H1 (cell line): ENCODE results near the gene ARHGEF4. TPM values are rescaled to one million over a fixed set of nuclear protein-coding genes. Genes with fewer than 3 reads are reported as not detected.
A peak's percentile ranks its signal among the peaks of the same experiment; 100 is the strongest.

Experiments
- CTCF ChIA-PET: fragments of 300-600 bp; sonication (Branson Sonifier 250); formaldehyde crosslinking; loops from one replicate; lab custom pipeline; 2021; ENCODE audit not compliant: partially characterized antibody; lab: Charles Lee
- POLR2A ChIA-PET: fragments of 300-600 bp; sonication (Branson Sonifier 250); formaldehyde crosslinking; loops from one replicate; lab custom pipeline; 2021; ENCODE audit warnings: inconsistent platforms; ENCODE audit not compliant: partially characterized antibody; lab: Charles Lee
- DNase-seq, 2 experiments: peaks; one replicate each; pipeline versions ENCODE4 v3.0.0 to v3.0.0-alpha.2; 2010 to 2022; ENCODE audit warnings: low spot score in 2 of 2, low read depth in 1 of 2, mixed read lengths in 1 of 2
- FAIRE-seq: peaks from 2 replicates; lab custom pipeline; 2011; peaks lifted over from hg19 to GRCh38; lab: Jason Lieb, UNC
- H2AFZ ChIP-seq: 2 replicates; pipeline ENCODE4 v1.8.1; 2012; ENCODE audit warnings: low read length, inconsistent platforms
- H2AK5ac ChIP-seq: 2 replicates; pipeline ENCODE4 v1.6.1; 2013; ENCODE audit warnings: low read depth, low read length
- H2BK120ac ChIP-seq: replicated peaks from 2 replicates; pipeline ENCODE3; 2013; ENCODE audit warnings: low read depth, low read length, inconsistent platforms
- H2BK12ac ChIP-seq: 2 replicates; pipeline ENCODE4 v1.6.1; 2013; ENCODE audit warnings: low read depth, low read length
- H2BK15ac ChIP-seq: 2 replicates; pipeline ENCODE4 v1.6.1; 2013; ENCODE audit warnings: low read length
- H2BK20ac ChIP-seq: 2 replicates; pipeline ENCODE4 v1.6.1; 2013; ENCODE audit warnings: low read length
- H2BK5ac ChIP-seq: 2 replicates; pipeline ENCODE4 v1.6.1; 2013; ENCODE audit warnings: low read depth, low read length
- H3K14ac ChIP-seq: 2 replicates; pipeline ENCODE4 v1.6.1; 2013; ENCODE audit warnings: inconsistent platforms; ENCODE audit not compliant: insufficient read length
- H3K18ac ChIP-seq: 2 replicates; pipeline ENCODE4 v1.6.1; 2013; ENCODE audit warnings: low read length; ENCODE audit errors: extremely low read depth
- H3K23ac ChIP-seq: 2 replicates; pipeline ENCODE4 v1.6.1; 2013; ENCODE audit warnings: inconsistent platforms; ENCODE audit not compliant: insufficient read length
- H3K23me2 ChIP-seq: 2 replicates; pipeline ENCODE4 v1.6.1; 2013; ENCODE audit warnings: low read depth, low read length
- H3K27ac ChIP-seq: 2 replicates; pipeline ENCODE4 v1.6.1; 2011; ENCODE audit warnings: low read depth, low read length, inconsistent platforms
- H3K27me3 ChIP-seq, 4 experiments: replicated peaks in 1 of 4; 1 replicate in 1 of 4; 2 replicates in 3 of 4; pipeline versions ENCODE4 v1.6.1 to v1.8.1; 2011 to 2013; ENCODE audit warnings: low read length in 3 of 4, mild to moderate bottlenecking in 3 of 4, inconsistent platforms in 2 of 4, mixed read lengths in 2 of 4, moderate library complexity in 1 of 4; ENCODE audit not compliant: control insufficient read depth in 3 of 4, insufficient read depth in 3 of 4; ENCODE audit errors: extremely low read depth in 1 of 4
- H3K36me3 ChIP-seq, 4 experiments: 2 replicates each; pipeline versions ENCODE4 v1.6.1 to v1.8.1; 2011 to 2013; ENCODE audit warnings: mild to moderate bottlenecking in 4 of 4, low read length in 3 of 4, moderate library complexity in 2 of 4, control low read depth in 1 of 4, inconsistent platforms in 1 of 4; ENCODE audit not compliant: insufficient read depth in 4 of 4, control insufficient read depth in 2 of 4
- H3K4ac ChIP-seq: replicated peaks from 2 replicates; pipeline ENCODE3; 2013; ENCODE audit warnings: low read length, low read depth, mixed read lengths, inconsistent platforms; ENCODE audit not compliant: insufficient read length
- H3K4me1 ChIP-seq, 4 experiments: replicated peaks in 1 of 4; 1 replicate in 1 of 4; 2 replicates in 3 of 4; pipeline versions ENCODE4 v1.6.1 to v1.8.1; 2011 to 2013; ENCODE audit warnings: low read length in 3 of 4, inconsistent platforms in 2 of 4, mixed read lengths in 1 of 4; ENCODE audit not compliant: insufficient read depth in 4 of 4, control insufficient read depth in 3 of 4
- H3K4me2 ChIP-seq, 2 experiments: 2 replicates each; pipeline versions ENCODE4 v1.6.1 to v1.8.1; 2011 to 2013; ENCODE audit warnings: low read depth in 2 of 2, low read length in 2 of 2, control low read depth in 1 of 2, inconsistent platforms in 1 of 2, mild to moderate bottlenecking in 1 of 2; ENCODE audit not compliant: insufficient read depth in 1 of 2
- H3K4me3 ChIP-seq, 4 experiments: fragments of 200-600, 300-600 bp in 1 of 4; sonication (generic), shearing (Covaris generic), sonication (Bioruptor Twin) in 1 of 4; 2 replicates each; pipeline versions ENCODE4 v1.5.1 to v1.8.1; 2011 to 2016; ENCODE audit warnings: low read length in 4 of 4, low read depth in 3 of 4, control low read depth in 2 of 4, inconsistent platforms in 2 of 4, mild to moderate bottlenecking in 2 of 4, mixed read lengths in 1 of 4, moderate library complexity in 1 of 4; ENCODE audit not compliant: insufficient read depth in 2 of 4; ENCODE audit errors: extremely low read depth in 1 of 4
- H3K56ac ChIP-seq: replicated peaks from 2 replicates; pipeline ENCODE3; 2013; ENCODE audit warnings: low read depth, mild to moderate bottlenecking, mixed read lengths, low read length, inconsistent platforms; ENCODE audit not compliant: insufficient read length
- H3K79me1 ChIP-seq: 2 replicates; pipeline ENCODE4 v1.6.1; 2013; ENCODE audit warnings: low read depth, low read length, control low read depth
- H3K79me2 ChIP-seq, 2 experiments: 2 replicates each; pipeline versions ENCODE4 v1.6.1 to v1.8.1; 2012 to 2013; ENCODE audit warnings: low read length in 2 of 2, mild to moderate bottlenecking in 2 of 2, inconsistent platforms in 1 of 2; ENCODE audit not compliant: insufficient read depth in 2 of 2, control insufficient read depth in 1 of 2
- H3K9ac ChIP-seq, 4 experiments: replicated peaks in 1 of 4; 1 replicate in 1 of 4; 2 replicates in 3 of 4; pipeline versions ENCODE4 v1.6.1 to v1.8.1; 2011 to 2013; ENCODE audit warnings: low read depth in 3 of 4, low read length in 3 of 4, control low read depth in 2 of 4, mild to moderate bottlenecking in 2 of 4, moderate library complexity in 2 of 4, inconsistent platforms in 1 of 4; ENCODE audit errors: extremely low read depth in 1 of 4
- H3K9me3 ChIP-seq, 2 experiments: 2 replicates each; pipeline versions ENCODE4 v1.6.1 to v1.8.1; 2012 to 2013; ENCODE audit warnings: mild to moderate bottlenecking in 2 of 2, moderate library complexity in 2 of 2, control low read depth in 1 of 2, inconsistent platforms in 1 of 2, low read depth in 1 of 2, low read length in 1 of 2, mixed read lengths in 1 of 2; ENCODE audit not compliant: insufficient read depth in 2 of 2
- H4K20me1 ChIP-seq, 2 experiments: replicated peaks in 1 of 2; 2 replicates each; pipeline versions ENCODE3 to v1.8.1; 2011 to 2013; ENCODE audit warnings: inconsistent platforms in 2 of 2, low read length in 2 of 2, mild to moderate bottlenecking in 1 of 2; ENCODE audit not compliant: insufficient read depth in 2 of 2, control insufficient read depth in 1 of 2
- H4K5ac ChIP-seq: 2 replicates; pipeline ENCODE4 v1.6.1; 2013; ENCODE audit warnings: low read length, low read depth, mixed read lengths, inconsistent platforms; ENCODE audit not compliant: insufficient read length
- H4K8ac ChIP-seq: 2 replicates; pipeline ENCODE4 v1.8.0; 2013; ENCODE audit warnings: mild to moderate bottlenecking, moderate library complexity, low read length, inconsistent platforms; ENCODE audit not compliant: insufficient read depth; ENCODE audit errors: extremely low read depth
- H4K91ac ChIP-seq: replicated peaks from 2 replicates; pipeline ENCODE3; 2013; ENCODE audit warnings: low read length, mixed read lengths, inconsistent platforms; ENCODE audit not compliant: insufficient read length
- BRCA1 ChIP-seq: IDR thresholded peaks from 2 replicates; pipeline ENCODE4 v1.6.1; 2012; ENCODE audit warnings: low read depth, low read length, improper control_type of control experiment
- RAD21 ChIP-seq, 2 experiments: IDR thresholded peaks in 1 of 2; conservative IDR thresholded peaks in 1 of 2; 2 replicates each; pipeline ENCODE4 v1.6.1; 2011; ENCODE audit warnings: low read depth in 2 of 2, low read length in 2 of 2, improper control_type of control experiment in 1 of 2, inconsistent platforms in 1 of 2, mild to moderate bottlenecking in 1 of 2, moderate library complexity in 1 of 2
- WGBS, 2 experiments: shearing (Covaris generic) in 1 of 2; methylation state at CpG; one replicate each; pipeline versions ENCODE4 v1.1.6 to v1.1.7; 2013 to 2015; ENCODE audit warnings: low lambda C conversion rate in 2 of 2, mixed read lengths in 2 of 2, inconsistent platforms in 1 of 2, low coverage in 1 of 2, missing lambda C conversion rate in 1 of 2; ENCODE audit not compliant: insufficient replicate concordance in 2 of 2, insufficient coverage in 1 of 2, insufficient read length in 1 of 2; ENCODE audit errors: extremely low coverage in 1 of 2, missing lambda C conversion rate in 1 of 2; 5-methylcytosine and 5-hydroxymethylcytosine counted together
- polyA plus RNA-seq, 7 experiments: library from polyadenylated mRNA; depleted of rRNA in 3 of 7; stranded (reverse) in 5 of 7; unstranded in 2 of 7; fragments of >200 nt in 5 of 7; fragments of 200-250 nt in 2 of 7; gene quantifications; 1 replicate in 5 of 7; 2 replicates in 1 of 7; 4 replicates in 1 of 7; pipeline versions ENCODE4 v1.2.1 to v1.2.3, GENCODE V29; 2011 to 2013; ENCODE audit warnings: missing spikeins in 2 of 7, mixed read lengths in 2 of 7
- total RNA-seq: library from RNA; stranded (reverse); fragmentation: NEBNext Ultra II Directional; extraction: Animal tissue kit (Norgen Biotek cat#: 25700); gene quantifications from 2 replicates; pipeline ENCODE4 v1.2.1, GENCODE V29; 2021
- TF ChIP-seq, protein P1 (sequence below), 3 experiments: IDR thresholded peaks; 1 replicate in 2 of 3; 2 replicates in 1 of 3; pipeline versions ENCODE4 v1.5.1 to v1.6.1; 2011; ENCODE audit warnings: low read length in 3 of 3, mild to moderate bottlenecking in 3 of 3, inconsistent platforms in 2 of 3, low read depth in 1 of 3, moderate library complexity in 1 of 3; ENCODE audit not compliant: insufficient read depth in 1 of 3; ENCODE audit errors: control extremely low read depth in 1 of 3

Gene ARHGEF4
- total and polyA plus RNA-seq, 2 of the 8 experiments (the other 6 are each of a cell fraction or from before 2014, with no cell fraction given): 10.6 to 14.6 TPM

DNA sequence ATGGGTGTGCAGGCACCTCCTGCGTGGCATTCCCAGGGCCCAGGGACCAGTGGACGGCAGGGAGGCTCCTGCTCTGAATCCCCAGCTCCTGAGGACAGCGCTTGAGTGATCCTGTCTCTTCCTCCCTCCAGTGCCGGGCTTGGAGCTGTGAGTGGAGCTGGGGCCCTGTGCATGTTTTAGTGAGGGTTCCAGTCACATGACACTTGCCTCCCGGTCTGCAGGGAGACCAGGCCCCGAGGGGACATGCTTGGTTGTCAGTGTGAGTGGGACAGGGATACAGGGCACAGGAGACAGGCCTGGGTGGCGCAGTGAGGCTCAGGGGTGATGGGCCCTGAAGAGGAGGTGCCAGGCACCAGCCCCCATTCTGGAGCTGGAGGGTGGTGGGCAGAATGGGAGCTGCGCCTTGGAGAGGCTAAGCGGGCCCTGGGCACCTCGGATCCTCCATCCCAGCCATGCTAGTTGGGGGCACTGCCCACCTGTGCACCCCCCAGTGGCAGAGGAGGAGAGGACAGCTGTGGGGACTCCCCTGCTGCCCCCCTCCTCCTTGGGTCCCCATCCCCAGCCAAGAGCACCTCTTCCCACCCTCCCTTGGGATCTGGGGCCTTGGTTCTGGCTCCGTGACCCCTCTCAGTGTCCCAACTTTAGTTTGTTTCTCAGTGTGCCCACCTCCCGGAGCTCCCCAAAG, 12.0 kb downstream of the ARHGEF4 start:
- no peaks in the 10 kb centered on the region for H3K36me3 ChIP-seq
- H3K14ac ChIP-seq: no peak overlapping the region
- no peak overlapping the region; the same call in 1 of the 2 replicates for H4K8ac ChIP-seq
- CTCF ChIA-PET: interaction anchor here (0.6 to 10.4 kb wide), 8 partner anchors 9 to 55 kb away, joined by 3 to 130 read pairs (median 4); partner anchors contain the start of gene ARHGEF4
- POLR2A ChIA-PET: no interaction called here
- H3K23ac ChIP-seq: no peak overlapping the region
- no peak overlapping the region for H2BK15ac ChIP-seq
- no peak overlapping the region for H2AFZ ChIP-seq
- no peaks in the 10 kb centered on the region for H3K27me3 ChIP-seq
- peaks cover 0 to 2% of the 10 kb centered on the region in 2 experiments for H4K20me1 ChIP-seq
- H2BK5ac ChIP-seq: no peak overlapping the region
- no peak for DNase-seq
- H3K4me2 ChIP-seq: no peak overlapping the region
- no peaks in the 10 kb centered on the region; a peak in 1 of 4 replicates for H3K79me2 ChIP-seq
- H3K4me1 ChIP-seq: peaks cover 0 to 5% (median 2%) of the 10 kb centered on the region in 4 experiments; a peak in 3 of 7 replicates
- no peaks in the 10 kb centered on the region for H3K9me3 ChIP-seq
- no peak overlapping the region for H3K56ac ChIP-seq
- no peaks in the 10 kb centered on the region for H3K23me2 ChIP-seq
- no peak for FAIRE-seq
- H2AK5ac ChIP-seq: no peak overlapping the region
- TF ChIP-seq RAD21 (IDR thresholded peaks at IDR 0.05 in 1 of 2, conservative IDR thresholded peaks at IDR 0.05 in 1 of 2; ENCODE audit: low read depth in 2 of 2, low read length in 2 of 2): peak in 1 of 2 experiments; percentile 29; a peak in 1 of 4 replicates
- no peak for TF ChIP-seq BRCA1
- TF ChIP-seq, protein P1, sequence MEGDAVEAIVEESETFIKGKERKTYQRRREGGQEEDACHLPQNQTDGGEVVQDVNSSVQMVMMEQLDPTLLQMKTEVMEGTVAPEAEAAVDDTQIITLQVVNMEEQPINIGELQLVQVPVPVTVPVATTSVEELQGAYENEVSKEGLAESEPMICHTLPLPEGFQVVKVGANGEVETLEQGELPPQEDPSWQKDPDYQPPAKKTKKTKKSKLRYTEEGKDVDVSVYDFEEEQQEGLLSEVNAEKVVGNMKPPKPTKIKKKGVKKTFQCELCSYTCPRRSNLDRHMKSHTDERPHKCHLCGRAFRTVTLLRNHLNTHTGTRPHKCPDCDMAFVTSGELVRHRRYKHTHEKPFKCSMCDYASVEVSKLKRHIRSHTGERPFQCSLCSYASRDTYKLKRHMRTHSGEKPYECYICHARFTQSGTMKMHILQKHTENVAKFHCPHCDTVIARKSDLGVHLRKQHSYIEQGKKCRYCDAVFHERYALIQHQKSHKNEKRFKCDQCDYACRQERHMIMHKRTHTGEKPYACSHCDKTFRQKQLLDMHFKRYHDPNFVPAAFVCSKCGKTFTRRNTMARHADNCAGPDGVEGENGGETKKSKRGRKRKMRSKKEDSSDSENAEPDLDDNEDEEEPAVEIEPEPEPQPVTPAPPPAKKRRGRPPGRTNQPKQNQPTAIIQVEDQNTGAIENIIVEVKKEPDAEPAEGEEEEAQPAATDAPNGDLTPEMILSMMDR (IDR thresholded peaks at IDR 0.05; ENCODE audit: control extremely low read depth in 1 of 3, insufficient read depth in 1 of 3, low read depth in 1 of 3, low read length in 3 of 3): peak in 1 of 3 experiments; percentile 18; a peak in 1 of 4 replicates
- no peak overlapping the region; the same call in 1 of the 2 replicates for H2BK20ac ChIP-seq
- H3K18ac ChIP-seq: no peak overlapping the region
- H2BK120ac ChIP-seq: no peak overlapping the region
- H2BK12ac ChIP-seq: peak overlapping the region; percentile 17; the same call in 1 of the 2 replicates
- no peak overlapping the region for H3K4ac ChIP-seq
- no peak overlapping the region for H3K4me3 ChIP-seq
- no peak overlapping the region for H3K9ac ChIP-seq
- no peak overlapping the region for H4K91ac ChIP-seq
- WGBS, 2 experiments: 89% methylated on average over 10 of the region's 12 CpGs; no CpG with 5 or more reads in 1 of the 2 experiments
- no peak overlapping the region for H4K5ac ChIP-seq
- no peak overlapping the region for H3K27ac ChIP-seq
- peaks cover 3% of the 10 kb centered on the region; the same call in 1 of the 2 replicates for H3K79me1 ChIP-seq
